C4-2B (cell line): ENCODE data around the gene EML5.

Experiments used
- H3K27ac ChIP-seq: fragments of 450-650 bp; 2 replicates; pipeline ENCODE4 v1.5.1; 2017
- ZFX ChIP-seq: fragments of 450-650 bp; IDR thresholded peaks from 2 replicates; pipeline ENCODE4 v1.6.1; 2017
- TF ChIP-seq, protein P1 (sequence below): fragments of 450-650 bp; conservative IDR thresholded peaks from 2 replicates; pipeline ENCODE4 v1.5.1; 2017; ENCODE audit warnings: mild to moderate bottlenecking

EML5 gene

DNA sequence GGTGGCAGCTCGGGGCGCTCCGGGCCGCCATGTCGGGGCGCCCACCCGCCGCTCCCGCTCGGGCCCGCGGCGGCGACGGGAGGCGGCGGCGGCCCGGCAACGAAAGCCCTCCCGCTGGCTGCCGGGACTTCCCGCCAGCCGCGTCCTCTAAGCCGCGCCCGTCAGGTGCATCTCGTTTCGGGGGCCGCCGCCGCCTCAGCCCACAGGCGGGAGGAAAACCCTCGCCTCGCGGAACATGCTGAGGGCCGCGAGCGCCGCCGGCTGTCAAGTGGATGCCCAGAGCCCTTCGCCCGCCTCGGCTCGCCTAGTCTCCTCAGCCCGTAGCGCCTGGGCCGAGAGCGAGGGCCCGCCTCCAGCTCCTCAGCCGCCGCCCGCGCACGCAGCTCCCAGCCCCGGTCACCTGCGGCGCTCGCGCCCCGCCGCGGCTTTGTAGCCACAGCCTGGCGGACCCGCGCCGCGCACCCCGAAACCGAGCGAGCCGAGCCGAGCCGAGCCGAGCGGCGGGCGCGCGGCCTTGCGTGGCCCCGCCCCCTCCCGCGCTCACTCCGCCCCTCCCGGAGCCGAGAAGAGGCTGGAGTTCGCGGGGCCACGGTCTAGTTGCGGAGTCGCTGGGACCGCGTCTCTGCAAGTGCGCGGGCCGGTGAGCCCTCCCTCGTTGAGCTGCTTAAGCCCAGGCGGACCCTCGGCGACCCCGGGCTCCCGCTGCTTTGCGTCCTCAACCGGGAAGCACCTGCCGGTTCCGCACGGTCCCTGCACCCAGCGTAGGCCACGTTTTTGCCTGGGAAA is at the start of gene EML5:
TSS of gene EML5 (minus strand) at position 481 of the 786 bp plus-strand sequence. CDS start at position 31, 450 bp downstream.
- peak; percentile 42 for TF ChIP-seq ZFX
- TF ChIP-seq, protein P1, sequence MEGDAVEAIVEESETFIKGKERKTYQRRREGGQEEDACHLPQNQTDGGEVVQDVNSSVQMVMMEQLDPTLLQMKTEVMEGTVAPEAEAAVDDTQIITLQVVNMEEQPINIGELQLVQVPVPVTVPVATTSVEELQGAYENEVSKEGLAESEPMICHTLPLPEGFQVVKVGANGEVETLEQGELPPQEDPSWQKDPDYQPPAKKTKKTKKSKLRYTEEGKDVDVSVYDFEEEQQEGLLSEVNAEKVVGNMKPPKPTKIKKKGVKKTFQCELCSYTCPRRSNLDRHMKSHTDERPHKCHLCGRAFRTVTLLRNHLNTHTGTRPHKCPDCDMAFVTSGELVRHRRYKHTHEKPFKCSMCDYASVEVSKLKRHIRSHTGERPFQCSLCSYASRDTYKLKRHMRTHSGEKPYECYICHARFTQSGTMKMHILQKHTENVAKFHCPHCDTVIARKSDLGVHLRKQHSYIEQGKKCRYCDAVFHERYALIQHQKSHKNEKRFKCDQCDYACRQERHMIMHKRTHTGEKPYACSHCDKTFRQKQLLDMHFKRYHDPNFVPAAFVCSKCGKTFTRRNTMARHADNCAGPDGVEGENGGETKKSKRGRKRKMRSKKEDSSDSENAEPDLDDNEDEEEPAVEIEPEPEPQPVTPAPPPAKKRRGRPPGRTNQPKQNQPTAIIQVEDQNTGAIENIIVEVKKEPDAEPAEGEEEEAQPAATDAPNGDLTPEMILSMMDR, result peak; percentile 77
- peak within 1 kb of the TSS; percentile 54 for H3K27ac ChIP-seq

DNA sequence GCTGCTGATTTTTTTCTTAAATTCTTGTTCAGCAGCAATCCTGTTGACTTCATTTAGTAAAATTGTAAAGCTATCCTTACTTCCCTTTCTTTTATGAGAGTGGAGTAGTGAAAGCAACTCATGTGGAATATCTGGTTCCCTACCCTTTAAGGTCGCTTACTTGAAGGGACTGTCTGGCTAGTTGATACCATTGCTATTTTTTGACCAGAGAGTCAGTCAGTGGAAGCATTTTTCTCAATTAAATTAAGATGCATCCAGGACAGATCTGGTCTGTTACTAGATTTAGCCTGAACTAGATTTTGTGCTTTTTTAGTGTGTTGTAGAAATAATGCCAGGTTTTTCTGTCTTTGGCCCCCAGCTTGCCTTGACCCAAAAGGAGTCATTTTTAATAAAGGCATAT is 49.7 kb upstream of the EML5 start:
- H3K27ac ChIP-seq, result no peak overlapping the region
- TF ChIP-seq ZFX, result no peak
- TF ChIP-seq, protein P1, result no peak

DNA sequence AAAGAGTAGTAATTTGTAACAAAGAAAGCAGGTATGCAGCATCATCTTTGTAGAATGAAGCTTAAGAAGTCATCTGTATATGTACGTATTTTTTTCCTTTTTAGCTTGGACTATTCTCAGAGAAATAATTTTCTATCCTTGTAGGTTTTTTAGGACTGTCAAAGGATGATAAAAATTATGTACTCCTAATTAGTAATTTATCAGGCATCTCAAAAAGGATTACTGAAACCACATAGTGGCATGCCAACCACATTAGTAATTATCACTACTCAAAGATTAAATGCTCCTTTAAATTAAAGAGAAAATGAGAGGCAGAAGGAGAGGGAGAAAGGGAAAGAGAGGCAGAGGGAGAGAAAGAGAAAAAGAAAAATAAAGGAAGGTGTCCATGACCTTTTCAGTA is 49.0 kb upstream of the EML5 start:
- TF ChIP-seq, protein P1, result no peak
- no peak for TF ChIP-seq ZFX

DNA sequence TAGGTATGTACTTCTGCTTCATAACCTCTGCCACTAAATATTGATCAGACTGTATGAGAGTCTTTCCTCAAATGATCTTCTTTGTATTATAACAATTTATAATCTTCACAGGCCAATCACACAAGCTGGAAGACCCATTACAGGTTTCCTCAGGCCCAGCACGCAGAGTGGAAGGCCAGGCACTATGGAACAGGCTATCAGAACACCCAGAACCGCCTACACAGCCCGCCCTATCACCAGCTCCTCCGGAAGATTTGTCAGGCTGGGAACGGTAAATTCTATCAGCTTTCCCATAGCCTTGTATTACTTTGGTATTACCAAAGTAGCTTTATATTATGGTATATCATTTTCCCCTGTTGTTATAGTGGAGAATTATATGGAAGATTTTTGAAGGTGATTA is 48.2 kb upstream of the EML5 start:
- H3K27ac ChIP-seq, result no peak overlapping the region
- TF ChIP-seq ZFX, result no peak
- TF ChIP-seq, protein P1, result no peak

More for the DNA sequence above, 49.0 kb upstream of the EML5 start:
- H3K27ac ChIP-seq, result no peak overlapping the region

DNA sequence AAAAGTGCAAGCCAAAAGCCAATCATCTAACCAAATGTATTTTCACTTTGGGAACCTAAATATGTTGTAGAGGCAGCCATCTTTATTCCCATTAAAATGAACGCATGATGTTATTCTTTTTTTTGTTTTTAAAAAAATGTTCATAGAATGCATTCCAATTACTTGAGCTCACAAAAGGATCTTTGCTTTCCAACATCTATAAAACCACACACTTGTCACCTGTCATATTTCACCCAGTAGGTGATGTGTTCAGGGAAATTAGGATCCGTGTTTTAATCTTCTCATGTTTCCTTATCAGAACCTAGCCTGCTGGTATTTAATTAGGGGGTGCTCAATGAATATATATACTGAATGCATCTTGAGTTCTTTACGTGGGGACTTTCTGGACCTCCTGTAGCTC is 45.3 kb upstream of the EML5 start:
- no peak for TF ChIP-seq ZFX
- TF ChIP-seq, protein P1, result no peak
- H3K27ac ChIP-seq, result no peak overlapping the region

DNA sequence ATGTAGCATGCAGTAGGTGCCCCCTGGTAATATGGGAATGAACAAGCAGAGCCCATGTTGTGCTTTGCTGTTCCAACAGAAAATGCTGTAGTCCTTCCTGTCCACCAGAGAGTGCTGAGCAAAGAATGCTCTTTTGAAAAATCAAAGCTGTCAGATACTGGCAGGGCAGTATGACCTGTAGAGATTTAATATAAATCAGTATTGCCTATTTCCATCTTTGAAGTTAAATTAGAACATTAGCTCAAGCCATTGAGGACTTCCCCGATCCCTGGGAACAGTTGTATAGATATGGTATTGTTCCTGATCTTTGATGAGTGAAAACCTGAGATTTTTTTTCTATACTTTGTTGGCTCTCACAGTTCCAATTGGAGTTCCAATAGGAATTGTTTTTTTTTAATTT is 44.7 kb upstream of the EML5 start:
- no peak overlapping the region for H3K27ac ChIP-seq
- TF ChIP-seq, protein P1, result no peak
- no peak for TF ChIP-seq ZFX

DNA sequence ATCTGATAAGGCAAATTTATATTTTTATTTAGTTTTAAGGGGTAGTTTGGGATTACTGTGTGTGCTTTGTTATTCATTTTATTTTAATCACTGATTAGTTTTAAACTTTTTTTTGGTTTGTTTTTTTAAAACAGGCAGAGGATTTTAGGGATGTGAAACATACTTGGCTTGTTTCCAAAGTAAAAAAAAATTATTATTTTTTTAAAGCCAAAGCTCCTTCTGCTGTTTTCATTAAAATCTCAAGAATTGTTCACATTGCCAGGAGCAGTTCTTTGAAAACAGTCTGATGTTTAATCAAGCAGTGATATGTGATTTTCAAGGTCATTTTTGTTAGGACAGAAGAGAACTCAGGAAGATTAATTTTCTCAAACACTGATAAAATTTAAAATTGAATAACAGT is 42.9 kb upstream of the EML5 start:
- TF ChIP-seq, protein P1, result no peak
- no peak for TF ChIP-seq ZFX
- no peak overlapping the region for H3K27ac ChIP-seq
